ENCODE measurements around the gene CDKL4.

- TF ChIP-seq CTCF (IDR thresholded peaks at IDR 0.05) (no peak), POLR2A (IDR thresholded peaks at IDR 0.05) (no peak)
Observed at GRCh38 chr2:39216346-39217191, 27.2 kb downstream of the CDKL4 start.
